Testis (tissue), 3 donors: Measurements from ENCODE around the gene RUSC1. TPM values are rescaled to one million over a fixed set of nuclear protein-coding genes. Genes with fewer than 3 reads are reported as not detected.

Experiments
- DNase-seq: peaks from one replicate; pipeline ENCODE4 v3.0.0-alpha.2; 2019
- H3K27ac ChIP-seq, 2 donors: fragments of 200-600 bp; sonication (generic); one replicate each; pipeline ENCODE4 v1.5.1; 2019
- H3K27me3 ChIP-seq: fragments of 200-600 bp; sonication (generic); one replicate; pipeline ENCODE4 v1.5.1; 2019
- H3K36me3 ChIP-seq: fragments of 200-600 bp; sonication (generic); one replicate; pipeline ENCODE4 v1.5.1; 2017; ENCODE audit warnings: low read depth; ENCODE audit errors: missing control alignments
- H3K4me1 ChIP-seq: fragments of 200-600 bp; sonication (generic); one replicate; pipeline ENCODE4 v1.5.1; 2019
- H3K4me3 ChIP-seq, 2 donors: fragments of 200-600 bp; sonication (generic); one replicate each; pipeline ENCODE4 v1.5.1; 2017 to 2019
- H3K9me3 ChIP-seq: fragments of 200-600 bp; sonication (generic); one replicate; pipeline ENCODE4 v1.5.1; 2017
- CTCF ChIP-seq, 3 experiments: fragments of 450-650 bp in 2 of 3; fragments of 200-600 bp in 1 of 3; sonication (generic) in 1 of 3; IDR thresholded peaks; one replicate each; pipeline ENCODE4 v1.5.1; 2016 to 2019; ENCODE audit warnings: antibody characterized with exemption in 3 of 3, mild to moderate bottlenecking in 2 of 3, moderate library complexity in 1 of 3
- POLR2A ChIP-seq: fragments of 450-650 bp; IDR thresholded peaks from one replicate; pipeline ENCODE4 v1.6.1; 2017; ENCODE audit warnings: antibody characterized with exemption, mild to moderate bottlenecking, moderate library complexity
- WGBS, 2 donors: methylation state at CpG; one replicate each; pipeline ENCODE4 v1.1.5; 2018; 5-methylcytosine and 5-hydroxymethylcytosine counted together
- intact Hi-C: fragments of 100-400 bp; cut with DNase I; formaldehyde crosslinking; loops from one replicate; pipeline ENCODE4 v1.15.1; 2023; ENCODE audit warnings: low total_unique reads
- polyA plus RNA-seq: library from polyadenylated mRNA; stranded (reverse); fragments of 350-450 nt; fragmentation: Illumina TruSeq; extraction: RNeasy Lipid Tissue Mini Kit (QIAGEN cat#74804); gene quantifications from one replicate; pipeline ENCODE4 v1.2.3, GENCODE V29; 2014; ENCODE audit warnings: low read depth, low replicate concordance; ENCODE audit not compliant: insufficient read depth
- total RNA-seq, 2 donors: library from RNA; depleted of rRNA; stranded (reverse); fragments of >200 nt; gene quantifications; one replicate each; pipeline ENCODE4 v1.2.3, GENCODE V29; 2016

The RUSC1 gene
- total and polyA plus RNA-seq, 3 donors from 2014 or later, result 10.8 to 14.9 (median 13.9) TPM

DNA sequence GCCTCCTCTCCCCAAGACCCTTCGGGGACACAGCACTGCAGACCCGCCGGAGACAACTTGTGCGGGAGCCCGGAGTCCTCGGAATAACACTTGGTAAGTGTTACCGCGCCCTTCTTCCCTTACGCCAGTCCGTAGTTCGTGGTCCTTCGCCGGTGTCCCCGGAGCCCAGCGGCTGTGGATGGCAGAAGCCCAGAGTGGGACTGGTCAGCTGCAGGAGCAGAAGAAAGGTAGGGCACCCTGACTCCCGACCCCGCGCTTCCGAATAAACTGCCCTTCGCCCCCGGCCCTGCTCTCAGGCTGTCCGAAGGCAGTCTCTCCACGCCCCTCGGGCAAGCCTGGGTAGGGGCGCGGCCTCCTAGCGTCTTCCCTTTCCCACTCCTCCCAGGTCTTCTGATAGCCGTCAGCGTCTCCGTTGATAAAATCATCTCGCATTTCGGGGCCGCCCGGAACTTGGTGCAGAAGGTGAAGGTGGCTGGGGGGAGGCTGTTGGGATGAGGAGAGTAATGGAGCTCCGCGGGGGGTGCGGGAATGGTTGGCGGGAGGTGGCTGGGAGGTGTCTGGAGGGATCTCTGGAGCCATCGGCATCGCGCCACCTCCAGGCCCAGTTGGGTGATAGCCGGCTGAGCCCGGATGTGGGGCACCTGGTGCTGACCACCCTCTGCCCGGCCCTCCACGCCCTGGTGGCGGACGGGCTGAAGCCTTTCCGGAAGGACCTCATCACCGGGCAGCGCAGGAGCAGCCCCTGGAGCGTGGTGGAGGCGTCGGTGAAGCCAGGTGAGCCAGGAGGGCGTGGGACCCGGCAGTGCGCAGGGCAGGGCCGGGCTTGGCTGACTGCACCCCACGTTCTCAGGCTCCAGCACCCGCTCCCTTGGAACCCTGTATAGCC lies 4.3 kb downstream of the RUSC1 start:
- TF ChIP-seq CTCF (IDR thresholded peaks at IDR 0.05) (peak in 2 of 3 experiments; percentile 20 to 25), POLR2A (no peak)
- WGBS, 2 donors, result 0 to 11% methylated on average over 13 to 59 of the region's 59 CpGs
- DNase-seq, result peak; percentile 67
- Histone ChIP-seq H3K4me3 (peak overlapping the region; percentile 57 to 75), H3K9me3 (no peaks in the 10 kb centered on the region), H3K4me1 (peaks cover 23% of the 10 kb centered on the region), H3K27ac (peak overlapping the region in 1 of 2 donors; percentile 90), H3K27me3 (no peaks in the 10 kb centered on the region), H3K36me3 (no peaks in the 10 kb centered on the region)
- intact Hi-C loops, result loop anchor here (10.0 kb wide), 2 partner anchors 70 to 270 kb away; partner anchors contain the start of gene ENTREP3

- TF ChIP-seq CTCF (IDR thresholded peaks at IDR 0.05) (peak in 1 of 3 experiments; percentile 4), POLR2A (no peak)
- Histone ChIP-seq H3K27me3 (no peaks in the 10 kb centered on the region), H3K4me1 (peaks cover 23% of the 10 kb centered on the region), H3K9me3 (no peaks in the 10 kb centered on the region), H3K27ac (peak overlapping the region in 1 of 2 donors; percentile 19), H3K4me3 (no peak overlapping the region), H3K36me3 (no peaks in the 10 kb centered on the region)
- WGBS, 2 donors, result 17 to 49% methylated on average over 2 to 6 of the region's 6 CpGs
- no peak for DNase-seq
- intact Hi-C loops, result loop anchor here (10.0 kb wide), 2 partner anchors 71 to 269 kb away; partner anchors contain the start of gene ENTREP3
Measured at GRCh38 chr1:155325603-155325893, 4.9 kb downstream of the RUSC1 start.

- no peaks in the 10 kb centered on the region for H3K27me3 ChIP-seq
- peaks cover 23% of the 10 kb centered on the region for H3K4me1 ChIP-seq
- no peaks in the 10 kb centered on the region for H3K36me3 ChIP-seq
- H3K27ac ChIP-seq, result no peak overlapping the region
- intact Hi-C loops, result loop anchor here (10.0 kb wide), 2 partner anchors 71 to 269 kb away; partner anchors contain the start of gene ENTREP3
- no peak overlapping the region for H3K4me3 ChIP-seq
- no peak for DNase-seq
- no peaks in the 10 kb centered on the region for H3K9me3 ChIP-seq
- WGBS, 2 donors, result 76 to 81% methylated on average over 6 of the region's 6 CpGs
- TF ChIP-seq CTCF (IDR thresholded peaks at IDR 0.05) (no peak), POLR2A (no peak)
Measured at GRCh38 chr1:155326020-155326526, 5.4 kb downstream of the RUSC1 start.

DNA sequence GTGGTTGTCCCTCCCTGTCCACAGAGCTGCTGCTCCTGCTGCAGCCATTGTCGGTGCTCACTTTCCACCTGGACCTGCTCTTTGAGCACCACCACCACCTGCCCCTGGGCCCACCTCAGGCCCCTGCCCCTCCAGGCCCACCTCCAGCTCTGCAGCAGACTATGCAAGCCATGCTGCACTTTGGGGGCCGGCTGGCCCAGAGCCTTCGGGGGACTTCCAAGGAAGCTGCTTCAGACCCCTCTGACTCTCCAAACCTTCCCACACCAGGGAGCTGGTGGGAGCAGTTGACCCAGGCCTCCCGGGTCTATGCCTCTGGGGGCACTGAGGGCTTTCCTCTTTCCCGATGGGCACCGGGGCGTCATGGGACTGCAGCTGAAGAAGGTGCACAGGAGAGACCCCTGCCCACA lies 5.9 kb downstream of the RUSC1 start:
- 89% methylated on average over 7 of the region's 7 CpGs; no CpG with 5 or more reads in 1 of the 2 donors for WGBS, 2 donors
- peaks cover 19% of the 10 kb centered on the region for H3K4me1 ChIP-seq

More for the DNA sequence above, 5.9 kb downstream of the RUSC1 start:
- TF ChIP-seq CTCF (IDR thresholded peaks at IDR 0.05) (no peak), POLR2A (no peak)
- Histone ChIP-seq H3K27me3 (no peaks in the 10 kb centered on the region), H3K27ac (no peak overlapping the region), H3K36me3 (no peaks in the 10 kb centered on the region), H3K9me3 (no peaks in the 10 kb centered on the region), H3K4me3 (no peak overlapping the region)
- intact Hi-C loops, result loop anchor here (10.0 kb wide), 2 partner anchors 72 to 268 kb away; partner anchors contain the start of gene ENTREP3
- DNase-seq, result no peak
